LoVo (cell line): ENCODE measurements around the gene AGMO.
A peak's percentile ranks its signal among the peaks of the same experiment; 100 is the strongest.

ENCODE experiments used
- DNase-seq: peaks from one replicate; pipeline ENCODE4 v3.0.0-alpha.2; 2016; ENCODE audit warnings: low spot score

Gene AGMO

GRCh38 chr7:15218261-15218660 lies 343.6 kb downstream of the AGMO start:
- no peak for DNase-seq

GRCh38 chr7:15215616-15216015 lies 346.2 kb downstream of the AGMO start:
- no peak for DNase-seq

GRCh38 chr7:15214976-15215375 lies 346.8 kb downstream of the AGMO start:
- DNase-seq, result no peak

DNA sequence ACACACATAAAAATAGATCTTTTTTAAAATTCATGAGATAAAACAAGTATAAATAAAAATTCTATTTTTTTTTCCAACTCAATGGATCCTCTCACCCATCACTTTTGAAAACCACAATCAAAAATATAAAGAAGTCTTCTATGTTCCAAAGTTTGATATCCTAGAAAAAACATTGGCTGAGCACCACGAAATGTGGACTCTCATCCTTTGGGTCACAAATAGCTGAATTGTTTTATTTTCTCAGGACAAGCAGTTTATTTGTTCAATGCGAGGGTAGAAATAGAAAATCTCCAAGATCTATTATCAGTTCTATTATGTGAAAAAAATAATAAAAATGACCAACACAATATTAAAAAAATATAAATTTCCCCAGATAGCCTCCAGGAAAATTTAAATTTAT lies 348.7 kb downstream of the AGMO start:
- DNase-seq, result no peak

GRCh38 chr7:15209429-15209828 lies 352.4 kb downstream of the AGMO start:
- no peak for DNase-seq

GRCh38 chr7:15204421-15204820 lies 357.4 kb downstream of the AGMO start:
- DNase-seq, result no peak

- DNase-seq, result peak; percentile 8
Observed at GRCh38 chr7:15199482-15199881, 362.3 kb downstream of the AGMO start.

GRCh38 chr7:15197042-15197977 lies 364.5 kb downstream of the AGMO start:
- DNase-seq, result no peak

DNA sequence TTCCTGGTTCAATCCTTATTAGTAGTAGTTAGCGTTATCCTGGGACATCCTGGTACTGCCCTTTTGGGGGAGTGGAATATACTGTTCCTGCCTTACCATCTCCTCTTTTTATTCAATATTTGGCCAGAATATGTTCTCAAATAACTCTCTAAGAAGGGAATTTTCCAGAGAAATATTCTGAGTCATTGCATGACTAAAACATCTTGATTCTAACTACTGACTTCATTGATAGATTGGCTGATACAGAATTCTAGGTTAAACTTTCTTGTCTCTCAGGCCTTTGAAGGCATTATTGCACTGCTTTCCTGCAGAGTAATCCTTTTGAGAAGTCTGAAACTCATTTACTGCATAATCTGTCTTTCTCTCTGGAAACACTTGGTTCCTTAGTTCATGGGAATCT lies 383.8 kb downstream of the AGMO start:
- no peak for DNase-seq

DNA sequence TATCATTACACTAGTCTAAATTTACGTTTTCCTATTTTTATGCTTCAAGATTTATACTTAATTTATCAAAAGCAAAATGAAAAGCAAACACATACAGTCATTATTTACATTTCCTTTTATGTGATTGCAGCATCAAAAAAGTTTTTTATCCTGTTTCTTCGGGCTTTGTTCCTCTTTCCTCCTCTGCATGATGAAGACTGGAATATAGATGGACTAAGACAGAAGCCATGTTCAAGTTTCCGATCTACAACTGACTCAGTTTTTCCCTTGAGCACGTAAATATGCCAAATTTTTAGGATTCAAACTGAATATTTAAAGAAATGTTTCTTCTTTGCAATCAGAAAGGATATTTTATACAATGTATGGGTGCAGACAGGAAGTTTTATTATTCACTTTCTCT lies 385.7 kb downstream of the AGMO start:
- no peak for DNase-seq

DNA sequence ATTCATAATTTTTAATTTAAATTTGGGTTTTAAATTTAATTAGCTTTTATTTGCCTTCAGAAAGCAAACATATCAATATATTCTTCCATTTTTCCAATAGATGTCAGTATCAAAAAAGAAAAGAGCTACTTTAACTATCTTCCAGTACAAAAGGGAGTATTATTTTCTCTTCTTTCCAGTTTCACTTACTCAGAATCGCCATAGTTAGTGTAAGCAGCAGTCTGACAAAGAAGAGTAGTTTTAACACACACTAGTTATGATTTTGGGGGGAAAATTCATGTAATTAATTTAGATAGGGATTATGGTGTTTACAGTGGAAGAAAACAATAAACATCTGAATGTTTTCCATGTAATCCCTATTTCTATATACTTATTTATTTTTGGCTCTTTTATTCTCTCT lies 386.7 kb downstream of the AGMO start:
- DNase-seq, result no peak

- no peak for DNase-seq
Observed at GRCh38 chr7:15174485-15174884, 387.3 kb downstream of the AGMO start.

GRCh38 chr7:15168489-15168888 lies 393.3 kb downstream of the AGMO start:
- no peak for DNase-seq

DNA sequence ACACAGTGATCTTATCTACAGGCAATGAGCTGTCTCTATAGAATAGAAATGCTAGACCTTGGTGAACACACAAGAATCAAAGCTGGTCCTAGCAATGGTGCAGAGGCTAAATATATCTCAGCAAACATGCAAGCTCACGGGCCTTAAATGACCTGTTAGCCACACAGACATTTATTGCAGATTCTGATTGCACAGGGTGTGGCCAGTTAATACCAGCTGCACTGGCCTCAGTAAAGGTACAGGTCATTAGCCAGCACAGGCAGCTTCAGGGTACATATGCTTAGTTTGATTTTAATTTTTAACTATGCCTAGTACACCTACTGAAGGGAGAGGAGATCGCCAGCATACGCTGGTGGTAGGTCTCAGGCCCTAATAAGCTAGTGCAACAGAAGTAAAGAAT lies 393.9 kb downstream of the AGMO start:
- no peak for DNase-seq

- DNase-seq, result no peak
Observed at GRCh38 chr7:15166620-15167019, 395.2 kb downstream of the AGMO start.

GRCh38 chr7:15159261-15159660 lies 402.6 kb downstream of the AGMO start:
- DNase-seq, result no peak

DNA sequence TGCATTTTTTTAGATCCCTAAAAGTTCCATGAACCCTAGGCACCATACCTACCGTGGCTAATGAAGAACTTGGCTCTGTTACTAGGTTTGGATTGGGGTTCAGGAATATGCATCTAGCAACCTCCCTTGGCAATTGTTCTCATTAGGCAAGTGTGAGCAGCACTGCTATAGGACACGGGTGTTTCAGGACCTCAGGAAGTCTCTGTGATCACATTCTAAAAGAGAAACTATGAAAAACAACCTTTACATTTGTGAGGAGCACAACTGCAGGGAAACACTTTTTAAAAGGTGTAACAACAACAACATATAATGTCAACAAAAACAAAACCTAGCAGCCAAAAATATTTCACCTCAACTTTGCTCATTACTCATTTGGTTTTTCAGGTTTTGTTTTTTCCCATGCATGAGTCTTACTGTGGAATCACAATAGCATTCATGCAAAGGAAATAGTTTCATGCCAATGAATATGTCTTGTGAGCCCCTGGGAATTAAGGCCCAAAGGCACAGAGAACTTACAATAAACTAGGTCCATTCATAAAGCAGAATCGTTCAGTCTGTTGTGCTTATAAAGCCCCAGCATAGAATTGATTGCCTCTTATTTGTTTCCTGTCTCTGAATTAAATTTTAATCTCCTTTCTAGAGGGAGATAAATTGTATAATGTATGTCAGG lies 403.5 kb downstream of the AGMO start:
- DNase-seq, result no peak
